CD8-positive, alpha-beta memory T cell (primary cell): Measurements from ENCODE around the gene ZBTB38. TPM values are rescaled to one million over a fixed set of nuclear protein-coding genes. Genes with fewer than 3 reads are reported as not detected.

ENCODE experiments used
- CTCF ChIA-PET: fragments of 350-600 bp; sonication (Branson Sonifier 250); formaldehyde crosslinking; loops from one replicate; lab custom pipeline; 2021; ENCODE audit warnings: antibody characterized with exemption; lab: Charles Lee
- POLR2A ChIA-PET: fragments of 350-600 bp; sonication (Branson Sonifier 250); formaldehyde crosslinking; loops from one replicate; lab custom pipeline; 2021; ENCODE audit warnings: antibody characterized with exemption; lab: Charles Lee
- DNase-seq, 5 donors: peaks; one replicate each; pipeline versions ENCODE4 v3.0.0 to v3.0.0-alpha.2; 2020 to 2022; ENCODE audit warnings: mixed read lengths in 1 of 5
- H3K27ac ChIP-seq: one replicate; pipeline ENCODE4 v1.7.0; 2013; ENCODE audit warnings: low read depth, mild to moderate bottlenecking, low read length, moderate library complexity
- H3K27me3 ChIP-seq: 2 replicates; pipeline ENCODE4 v1.7.0; 2013; ENCODE audit warnings: low read length, mild to moderate bottlenecking; ENCODE audit not compliant: insufficient read depth, poor library complexity, severe bottlenecking
- H3K36me3 ChIP-seq: 2 replicates; pipeline ENCODE4 v1.7.0; 2013; ENCODE audit warnings: mild to moderate bottlenecking, low read length, moderate library complexity; ENCODE audit not compliant: insufficient read depth
- H3K4me1 ChIP-seq: 2 replicates; pipeline ENCODE4 v1.7.0; 2013; ENCODE audit warnings: mild to moderate bottlenecking, low read length, moderate library complexity; ENCODE audit not compliant: insufficient read depth
- H3K4me3 ChIP-seq: 2 replicates; pipeline ENCODE4 v1.7.0; 2013; ENCODE audit warnings: mild to moderate bottlenecking, low read length
- H3K9me3 ChIP-seq: 2 replicates; pipeline ENCODE4 v1.7.0; 2013; ENCODE audit warnings: mild to moderate bottlenecking, low read length
- H3K27ac Mint-ChIP-seq, 8 donors: one replicate each; pipeline ENCODE4 v1.8.0; 2020 to 2021; ENCODE audit warnings: mixed read lengths in 8 of 8, mild to moderate bottlenecking in 6 of 8, inconsistent platforms in 3 of 8, moderate library complexity in 3 of 8
- H3K27me3 Mint-ChIP-seq, 2 donors: one replicate each; pipeline ENCODE4 v1.8.0; 2020 to 2021; ENCODE audit warnings: mixed read lengths in 2 of 2, mild to moderate bottlenecking in 1 of 2, moderate library complexity in 1 of 2
- H3K36me3 Mint-ChIP-seq, 3 donors: one replicate each; pipeline ENCODE4 v1.8.0; 2020 to 2021; ENCODE audit warnings: mixed read lengths in 3 of 3, inconsistent platforms in 1 of 3, mild to moderate bottlenecking in 1 of 3
- H3K4me1 Mint-ChIP-seq, 3 donors: one replicate each; pipeline ENCODE4 v1.8.0; 2020 to 2021; ENCODE audit warnings: mixed read lengths in 3 of 3, inconsistent platforms in 1 of 3, mild to moderate bottlenecking in 1 of 3
- H3K4me3 Mint-ChIP-seq, 7 donors: one replicate each; pipeline ENCODE4 v1.8.0; 2020 to 2021; ENCODE audit warnings: mixed read lengths in 7 of 7, mild to moderate bottlenecking in 6 of 7, moderate library complexity in 4 of 7, inconsistent platforms in 2 of 7
- H3K9me3 Mint-ChIP-seq, 5 donors: one replicate each; pipeline ENCODE4 v1.8.0; 2020 to 2022; ENCODE audit warnings: mixed read lengths in 5 of 5, mild to moderate bottlenecking in 3 of 5, moderate library complexity in 2 of 5, inconsistent platforms in 1 of 5
- polyA plus RNA-seq: library from polyadenylated mRNA; unstranded; fragments of 300-500 nt; fragmentation: Illumina TruSeq; gene quantifications from one replicate; pipeline ENCODE4 v1.2.3, GENCODE V29; 2021
- total RNA-seq, 2 experiments: library from RNA; stranded (reverse); gene quantifications; one replicate each; pipeline ENCODE4 v1.2.3, GENCODE V29; 2021

ZBTB38 gene
- total and polyA plus RNA-seq, 3 experiments from 2014 or later: 78.6 to 115 (median 87.1) TPM

GRCh38 chr3:141343865-141344271 lies 24.4 kb upstream of the ZBTB38 start:
- H3K4me3 Mint-ChIP-seq: no peak overlapping the region
- POLR2A ChIA-PET: no interaction called here
- H3K9me3 Mint-ChIP-seq: no peaks in the 10 kb centered on the region
- no peak overlapping the region for H3K4me3 ChIP-seq
- no peaks in the 10 kb centered on the region for H3K9me3 ChIP-seq
- no peak for DNase-seq
- H3K36me3 Mint-ChIP-seq: no peaks in the 10 kb centered on the region
- peaks cover 0 to 14% of the 10 kb centered on the region in 2 donors for H3K27me3 Mint-ChIP-seq
- H3K27me3 ChIP-seq: no peaks in the 10 kb centered on the region
- CTCF ChIA-PET: no interaction called here
- H3K27ac ChIP-seq: no peak overlapping the region
- no peaks in the 10 kb centered on the region for H3K36me3 ChIP-seq
- H3K4me1 Mint-ChIP-seq: no peaks in the 10 kb centered on the region
- no peak overlapping the region for H3K27ac Mint-ChIP-seq
- no peaks in the 10 kb centered on the region for H3K4me1 ChIP-seq

GRCh38 chr3:141345528-141345927 lies 22.8 kb upstream of the ZBTB38 start:
- no peaks in the 10 kb centered on the region for H3K9me3 ChIP-seq
- H3K27ac ChIP-seq: no peak overlapping the region
- Mint-ChIP-seq H3K27me3 (peaks cover 0 to 5% of the 10 kb centered on the region in 2 donors), H3K36me3 (peaks cover 0 to 11% (median 0%) of the 10 kb centered on the region in 3 donors), H3K4me3 (no peak overlapping the region), H3K4me1 (no peaks in the 10 kb centered on the region), H3K27ac (no peak overlapping the region), H3K9me3 (peaks cover 0 to 6% (median 5%) of the 10 kb centered on the region in 5 donors)
- ChIA-PET POLR2A (no interaction called here), CTCF (interaction anchor here (0.7 to 2.2 kb wide), 2 partner anchors 15 to 41 kb away, joined by 3 to 9 read pairs; no protein-coding TSS in a partner anchor)
- H3K4me3 ChIP-seq: no peak overlapping the region
- no peaks in the 10 kb centered on the region for H3K27me3 ChIP-seq
- H3K4me1 ChIP-seq: no peaks in the 10 kb centered on the region
- H3K36me3 ChIP-seq: no peaks in the 10 kb centered on the region
- DNase-seq: no peak

GRCh38 chr3:141346007-141346406 lies 22.3 kb upstream of the ZBTB38 start:
- Mint-ChIP-seq H3K27me3 (peaks cover 0 to 4% of the 10 kb centered on the region in 2 donors), H3K36me3 (peaks cover 0 to 11% (median 0%) of the 10 kb centered on the region in 3 donors), H3K9me3 (peaks cover 0 to 6% (median 5%) of the 10 kb centered on the region in 5 donors), H3K4me3 (no peak overlapping the region), H3K27ac (no peak overlapping the region), H3K4me1 (no peaks in the 10 kb centered on the region)
- Histone ChIP-seq H3K4me3 (no peak overlapping the region), H3K9me3 (no peaks in the 10 kb centered on the region), H3K27ac (no peak overlapping the region), H3K36me3 (no peaks in the 10 kb centered on the region), H3K27me3 (no peaks in the 10 kb centered on the region), H3K4me1 (no peaks in the 10 kb centered on the region)
- no peak for DNase-seq
- ChIA-PET POLR2A (no interaction called here), CTCF (interaction anchor here (2.2 kb wide), 1 partner anchor 15 kb away, joined by 9 read pairs; no protein-coding TSS in a partner anchor)

GRCh38 chr3:141346418-141346817 lies 21.9 kb upstream of the ZBTB38 start:
- Histone ChIP-seq H3K4me1 (no peaks in the 10 kb centered on the region), H3K36me3 (no peaks in the 10 kb centered on the region), H3K9me3 (no peaks in the 10 kb centered on the region), H3K4me3 (no peak overlapping the region), H3K27me3 (no peaks in the 10 kb centered on the region), H3K27ac (no peak overlapping the region)
- CTCF ChIA-PET: interaction anchor here (2.2 kb wide), 1 partner anchor 14 kb away, joined by 9 read pairs; no protein-coding TSS in a partner anchor
- POLR2A ChIA-PET: no interaction called here
- Mint-ChIP-seq H3K4me3 (no peak overlapping the region), H3K27ac (no peak overlapping the region), H3K4me1 (no peaks in the 10 kb centered on the region), H3K9me3 (peaks cover 0 to 6% (median 5%) of the 10 kb centered on the region in 5 donors), H3K27me3 (no peaks in the 10 kb centered on the region), H3K36me3 (peaks cover 0 to 11% (median 0%) of the 10 kb centered on the region in 3 donors)
- no peak for DNase-seq

GRCh38 chr3:141346839-141347238 lies 21.5 kb upstream of the ZBTB38 start:
- Histone ChIP-seq H3K27me3 (no peaks in the 10 kb centered on the region), H3K4me1 (no peaks in the 10 kb centered on the region), H3K4me3 (no peak overlapping the region), H3K27ac (no peak overlapping the region), H3K36me3 (no peaks in the 10 kb centered on the region), H3K9me3 (no peaks in the 10 kb centered on the region)
- CTCF ChIA-PET: interaction anchor here (2.2 kb wide), 1 partner anchor 14 kb away, joined by 9 read pairs; no protein-coding TSS in a partner anchor
- Mint-ChIP-seq H3K36me3 (peaks cover 0 to 11% (median 0%) of the 10 kb centered on the region in 3 donors), H3K4me1 (no peaks in the 10 kb centered on the region), H3K4me3 (no peak overlapping the region), H3K27ac (no peak overlapping the region), H3K27me3 (no peaks in the 10 kb centered on the region), H3K9me3 (peaks cover 0 to 6% (median 5%) of the 10 kb centered on the region in 5 donors)
- POLR2A ChIA-PET: no interaction called here
- no peak for DNase-seq

GRCh38 chr3:141348837-141349236 lies 19.5 kb upstream of the ZBTB38 start:
- Histone ChIP-seq H3K4me1 (no peaks in the 10 kb centered on the region), H3K27me3 (no peaks in the 10 kb centered on the region), H3K4me3 (no peak overlapping the region), H3K9me3 (no peaks in the 10 kb centered on the region), H3K36me3 (no peaks in the 10 kb centered on the region), H3K27ac (no peak overlapping the region)
- Mint-ChIP-seq H3K36me3 (peaks cover 0 to 11% (median 0%) of the 10 kb centered on the region in 3 donors), H3K4me3 (no peak overlapping the region), H3K9me3 (peaks cover 0 to 6% (median 5%) of the 10 kb centered on the region in 5 donors), H3K27me3 (no peaks in the 10 kb centered on the region), H3K4me1 (no peaks in the 10 kb centered on the region), H3K27ac (no peak overlapping the region)
- CTCF ChIA-PET: interaction anchor here (1.6 kb wide), 1 partner anchor 37 kb away, joined by 3 read pairs; no protein-coding TSS in a partner anchor
- DNase-seq: no peak
- POLR2A ChIA-PET: no interaction called here

GRCh38 chr3:141349711-141350110 lies 18.6 kb upstream of the ZBTB38 start:
- no peak for DNase-seq
- Mint-ChIP-seq H3K27ac (no peak overlapping the region), H3K4me3 (no peak overlapping the region), H3K27me3 (peaks cover 0 to 6% of the 10 kb centered on the region in 2 donors), H3K4me1 (no peaks in the 10 kb centered on the region), H3K36me3 (peaks cover 0 to 11% (median 0%) of the 10 kb centered on the region in 3 donors), H3K9me3 (peaks cover 0 to 6% (median 5%) of the 10 kb centered on the region in 5 donors)
- ChIA-PET POLR2A (no interaction called here), CTCF (interaction anchor here (0.8 to 1.6 kb wide), 2 partner anchors 38 to 105 kb away, joined by 3 read pairs; no protein-coding TSS in a partner anchor)
- H3K27me3 ChIP-seq: no peaks in the 10 kb centered on the region
- no peak overlapping the region for H3K27ac ChIP-seq
- no peaks in the 10 kb centered on the region for H3K4me1 ChIP-seq
- no peaks in the 10 kb centered on the region for H3K36me3 ChIP-seq
- H3K9me3 ChIP-seq: no peaks in the 10 kb centered on the region
- no peak overlapping the region for H3K4me3 ChIP-seq

GRCh38 chr3:141350666-141351065 lies 17.6 kb upstream of the ZBTB38 start:
- Mint-ChIP-seq H3K4me3 (no peak overlapping the region), H3K9me3 (peaks cover 0 to 6% (median 5%) of the 10 kb centered on the region in 5 donors), H3K4me1 (no peaks in the 10 kb centered on the region), H3K36me3 (peaks cover 0 to 11% (median 0%) of the 10 kb centered on the region in 3 donors), H3K27ac (no peak overlapping the region), H3K27me3 (peaks cover 1 to 6% of the 10 kb centered on the region in 2 donors)
- H3K27ac ChIP-seq: no peak overlapping the region
- CTCF ChIA-PET: no interaction called here
- no peaks in the 10 kb centered on the region for H3K27me3 ChIP-seq
- H3K36me3 ChIP-seq: no peaks in the 10 kb centered on the region
- H3K9me3 ChIP-seq: no peaks in the 10 kb centered on the region
- no peak for DNase-seq
- POLR2A ChIA-PET: no interaction called here
- H3K4me3 ChIP-seq: no peak overlapping the region
- H3K4me1 ChIP-seq: no peaks in the 10 kb centered on the region
